Panc1 (cell line): ENCODE data around the gene FAAP20.

Source experiments
- POLR2AphosphoS5 ChIP-seq: IDR thresholded peaks from 2 replicates; pipeline ENCODE4 v1.6.1; 2012; ENCODE audit warnings: mild to moderate bottlenecking, low read depth, low read length, moderate library complexity
- TF ChIP-seq, protein P1 (sequence below): fragments of 450-650 bp; IDR thresholded peaks from 2 replicates; pipeline ENCODE4 v1.5.1; 2017; ENCODE audit warnings: mild to moderate bottlenecking
- TF ChIP-seq, protein P2 (sequence below), 2 experiments: IDR thresholded peaks; 2 replicates each; pipeline ENCODE4 v1.6.1; 2011 to 2012; ENCODE audit warnings: low read depth in 2 of 2, control low read depth in 1 of 2, low read length in 1 of 2, mild to moderate bottlenecking in 1 of 2, moderate library complexity in 1 of 2; ENCODE audit not compliant: insufficient read depth in 1 of 2

GRCh38 chr1:2172551-2173146 lies 21.9 kb downstream of the FAAP20 start:
- TF ChIP-seq, protein P1, sequence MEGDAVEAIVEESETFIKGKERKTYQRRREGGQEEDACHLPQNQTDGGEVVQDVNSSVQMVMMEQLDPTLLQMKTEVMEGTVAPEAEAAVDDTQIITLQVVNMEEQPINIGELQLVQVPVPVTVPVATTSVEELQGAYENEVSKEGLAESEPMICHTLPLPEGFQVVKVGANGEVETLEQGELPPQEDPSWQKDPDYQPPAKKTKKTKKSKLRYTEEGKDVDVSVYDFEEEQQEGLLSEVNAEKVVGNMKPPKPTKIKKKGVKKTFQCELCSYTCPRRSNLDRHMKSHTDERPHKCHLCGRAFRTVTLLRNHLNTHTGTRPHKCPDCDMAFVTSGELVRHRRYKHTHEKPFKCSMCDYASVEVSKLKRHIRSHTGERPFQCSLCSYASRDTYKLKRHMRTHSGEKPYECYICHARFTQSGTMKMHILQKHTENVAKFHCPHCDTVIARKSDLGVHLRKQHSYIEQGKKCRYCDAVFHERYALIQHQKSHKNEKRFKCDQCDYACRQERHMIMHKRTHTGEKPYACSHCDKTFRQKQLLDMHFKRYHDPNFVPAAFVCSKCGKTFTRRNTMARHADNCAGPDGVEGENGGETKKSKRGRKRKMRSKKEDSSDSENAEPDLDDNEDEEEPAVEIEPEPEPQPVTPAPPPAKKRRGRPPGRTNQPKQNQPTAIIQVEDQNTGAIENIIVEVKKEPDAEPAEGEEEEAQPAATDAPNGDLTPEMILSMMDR = no peak
- TF ChIP-seq POLR2AphosphoS5 = no peak
- TF ChIP-seq, protein P2, sequence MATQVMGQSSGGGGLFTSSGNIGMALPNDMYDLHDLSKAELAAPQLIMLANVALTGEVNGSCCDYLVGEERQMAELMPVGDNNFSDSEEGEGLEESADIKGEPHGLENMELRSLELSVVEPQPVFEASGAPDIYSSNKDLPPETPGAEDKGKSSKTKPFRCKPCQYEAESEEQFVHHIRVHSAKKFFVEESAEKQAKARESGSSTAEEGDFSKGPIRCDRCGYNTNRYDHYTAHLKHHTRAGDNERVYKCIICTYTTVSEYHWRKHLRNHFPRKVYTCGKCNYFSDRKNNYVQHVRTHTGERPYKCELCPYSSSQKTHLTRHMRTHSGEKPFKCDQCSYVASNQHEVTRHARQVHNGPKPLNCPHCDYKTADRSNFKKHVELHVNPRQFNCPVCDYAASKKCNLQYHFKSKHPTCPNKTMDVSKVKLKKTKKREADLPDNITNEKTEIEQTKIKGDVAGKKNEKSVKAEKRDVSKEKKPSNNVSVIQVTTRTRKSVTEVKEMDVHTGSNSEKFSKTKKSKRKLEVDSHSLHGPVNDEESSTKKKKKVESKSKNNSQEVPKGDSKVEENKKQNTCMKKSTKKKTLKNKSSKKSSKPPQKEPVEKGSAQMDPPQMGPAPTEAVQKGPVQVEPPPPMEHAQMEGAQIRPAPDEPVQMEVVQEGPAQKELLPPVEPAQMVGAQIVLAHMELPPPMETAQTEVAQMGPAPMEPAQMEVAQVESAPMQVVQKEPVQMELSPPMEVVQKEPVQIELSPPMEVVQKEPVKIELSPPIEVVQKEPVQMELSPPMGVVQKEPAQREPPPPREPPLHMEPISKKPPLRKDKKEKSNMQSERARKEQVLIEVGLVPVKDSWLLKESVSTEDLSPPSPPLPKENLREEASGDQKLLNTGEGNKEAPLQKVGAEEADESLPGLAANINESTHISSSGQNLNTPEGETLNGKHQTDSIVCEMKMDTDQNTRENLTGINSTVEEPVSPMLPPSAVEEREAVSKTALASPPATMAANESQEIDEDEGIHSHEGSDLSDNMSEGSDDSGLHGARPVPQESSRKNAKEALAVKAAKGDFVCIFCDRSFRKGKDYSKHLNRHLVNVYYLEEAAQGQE (IDR thresholded peaks at IDR 0.05; ENCODE audit: insufficient read depth in 1 of 2, low read depth in 2 of 2, low read length in 1 of 2) = no peak
